Kidney (tissue), 14 donors: ENCODE data around the gene FZD10. TPM values are rescaled to one million over a fixed set of nuclear protein-coding genes. Genes with fewer than 3 reads are reported as not detected.
A peak's percentile ranks its signal among the peaks of the same experiment; 100 is the strongest.

ENCODE experiments used
- DNase-seq, 5 donors: peaks; one replicate each; pipeline ENCODE4 v3.0.0-alpha.2; 2013 to 2020
- FAIRE-seq: peaks from 2 replicates; lab custom pipeline; 2012; peaks lifted over from hg19 to GRCh38; lab: Jason Lieb, UNC
- H3K27ac ChIP-seq, 2 donors: one replicate each; pipeline ENCODE4 v1.7.0; 2013; ENCODE audit warnings: low read depth in 2 of 2, low read length in 2 of 2, inconsistent platforms in 1 of 2
- H3K27me3 ChIP-seq: one replicate; pipeline ENCODE4 v1.7.1; 2013; ENCODE audit warnings: low read length, inconsistent platforms; ENCODE audit not compliant: control insufficient read depth, insufficient read depth
- H3K36me3 ChIP-seq, 3 donors: one replicate each; pipeline versions ENCODE4 v1.7.0 to v1.7.1; 2013; ENCODE audit warnings: low read length in 3 of 3, control low read depth in 1 of 3, inconsistent platforms in 1 of 3; ENCODE audit not compliant: insufficient read depth in 3 of 3, control insufficient read depth in 2 of 3
- H3K4me1 ChIP-seq, 3 donors: one replicate each; pipeline versions ENCODE4 v1.7.0 to v1.7.1; 2013; ENCODE audit warnings: low read length in 3 of 3, inconsistent platforms in 1 of 3, low read depth in 1 of 3; ENCODE audit not compliant: control insufficient read depth in 2 of 3, insufficient read depth in 2 of 3
- H3K4me3 ChIP-seq, 3 donors: one replicate each; pipeline versions ENCODE4 v1.7.0 to v1.8.1; 2013; ENCODE audit warnings: low read length in 3 of 3, control low read depth in 1 of 3, inconsistent platforms in 1 of 3
- H3K9ac ChIP-seq, 3 donors: one replicate each; pipeline versions ENCODE4 v1.7.0 to v1.7.1; 2013; ENCODE audit warnings: low read length in 3 of 3, control low read depth in 1 of 3, inconsistent platforms in 1 of 3
- H3K9me3 ChIP-seq, 3 donors: one replicate each; pipeline versions ENCODE4 v1.7.0 to v1.7.1; 2013; ENCODE audit warnings: low read length in 3 of 3, control low read depth in 1 of 3, inconsistent platforms in 1 of 3; ENCODE audit not compliant: control insufficient read depth in 2 of 3, insufficient read depth in 1 of 3
- CTCF ChIP-seq: IDR thresholded peaks from 3 replicates; pipeline ENCODE4 v1.5.1; 2012; ENCODE audit warnings: mild to moderate bottlenecking, moderate library complexity, borderline replicate concordance; ENCODE audit not compliant: insufficient read depth; ENCODE audit errors: extremely low read depth
- intact Hi-C: fragments of 100-400 bp; cut with DNase I; formaldehyde crosslinking; loops from one replicate; pipeline ENCODE4 v1.11.1; 2022
- polyA plus RNA-seq: library from polyadenylated mRNA; stranded (reverse); fragments of 350-450 nt; fragmentation: Illumina TruSeq; extraction: RNeasy Lipid Tissue Mini Kit (QIAGEN cat#74804); gene quantifications from one replicate; pipeline ENCODE4 v1.2.3, GENCODE V29; 2014; ENCODE audit warnings: low read depth, low replicate concordance; ENCODE audit not compliant: insufficient read depth
- total RNA-seq: library from RNA; stranded (reverse); fragmentation: NEBNext Ultra II Directional; extraction: Animal tissue kit (Norgen Biotek cat#: 25700); gene quantifications from one replicate; pipeline ENCODE4 v1.2.1, GENCODE V29; 2021
- donor health status: control.
- donor health status: control.
- donor health status: control.
- donor health status: control.
- donor health status: control.
- donor health status: DM: yes; HTN: yes; CAD: no.
- donor health status: Normal renal cell carcinoma (clear cell type).

The FZD10 gene
- total and polyA plus RNA-seq, 2 donors from 2014 or later, result 0.11 to 0.57 TPM

DNA sequence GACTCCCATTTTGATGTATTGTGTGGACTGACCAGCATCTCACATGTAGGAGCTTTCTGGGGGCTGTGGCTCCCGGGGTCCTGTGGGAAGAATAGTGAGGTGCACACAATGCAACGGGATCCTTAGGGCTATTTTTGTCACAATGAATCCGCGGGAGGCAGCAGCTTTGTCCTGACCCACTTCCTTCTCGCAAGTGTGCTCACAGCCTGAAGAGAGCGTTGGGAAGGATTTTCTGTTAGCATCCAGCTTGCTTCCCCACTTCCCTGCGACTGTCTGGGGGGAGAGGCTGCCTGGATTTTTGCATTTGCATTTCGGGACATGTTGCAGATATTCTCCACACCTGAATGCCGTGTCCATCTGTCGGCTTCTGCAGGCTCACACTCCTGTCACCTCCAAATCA lies 31.9 kb downstream of the FZD10 start:
- no peak for TF ChIP-seq CTCF
- no peak overlapping the region for H3K4me3 ChIP-seq
- FAIRE-seq (no peak), DNase-seq (no peak)
- no peaks in the 10 kb centered on the region for H3K4me1 ChIP-seq
- no peaks in the 10 kb centered on the region for H3K36me3 ChIP-seq
- no peak overlapping the region for H3K9ac ChIP-seq
- no peaks in the 10 kb centered on the region for H3K27me3 ChIP-seq
- intact Hi-C loops, result no loop called here
- no peaks in the 10 kb centered on the region for H3K9me3 ChIP-seq
- H3K27ac ChIP-seq, result no peak overlapping the region

- intact Hi-C loops, result no loop called here
- Histone ChIP-seq H3K27me3 (no peaks in the 10 kb centered on the region), H3K36me3 (no peaks in the 10 kb centered on the region), H3K4me1 (no peaks in the 10 kb centered on the region), H3K4me3 (no peak overlapping the region), H3K9ac (no peak overlapping the region), H3K9me3 (peaks cover 0 to under 1% (median 0%) of the 10 kb centered on the region in 3 donors), H3K27ac (no peak overlapping the region)
- FAIRE-seq (no peak), DNase-seq (no peak)
- no peak for TF ChIP-seq CTCF
Measured at GRCh38 chr12:130195369-130195768, 33.1 kb downstream of the FZD10 start.

- Histone ChIP-seq H3K36me3 (no peaks in the 10 kb centered on the region), H3K9me3 (peaks cover 0 to 3% (median 0%) of the 10 kb centered on the region in 3 donors), H3K27ac (no peak overlapping the region), H3K4me3 (no peak overlapping the region), H3K4me1 (no peaks in the 10 kb centered on the region), H3K9ac (no peak overlapping the region), H3K27me3 (no peaks in the 10 kb centered on the region)
- no peak for FAIRE-seq
- intact Hi-C loops, result no loop called here
- no peak for TF ChIP-seq CTCF
- no peak for DNase-seq
Measured at GRCh38 chr12:130195776-130196175, 33.5 kb downstream of the FZD10 start.

DNA sequence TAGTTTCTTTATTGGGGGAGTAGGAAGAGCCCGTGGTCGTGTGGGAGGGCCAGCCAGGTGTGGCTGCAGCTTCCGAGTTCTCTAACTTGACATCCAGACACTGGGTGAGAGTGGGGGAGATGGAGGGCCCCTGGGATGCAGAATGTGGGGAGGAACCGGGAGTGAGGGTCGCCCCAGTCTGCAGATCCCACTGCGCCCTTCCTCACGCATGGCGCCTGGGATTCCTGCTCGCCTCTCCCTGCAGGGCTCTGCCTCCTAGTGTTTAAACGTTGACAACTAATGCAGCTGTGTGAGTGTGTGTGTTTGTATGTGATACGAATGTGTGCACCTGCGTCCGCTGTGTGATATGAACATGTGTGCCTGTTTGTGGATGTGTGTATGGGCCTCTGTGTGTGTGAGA lies 34.6 kb downstream of the FZD10 start:
- no peaks in the 10 kb centered on the region for H3K4me1 ChIP-seq
- H3K9ac ChIP-seq, result no peak overlapping the region
- intact Hi-C loops, result no loop called here
- peaks cover 0 to 3% (median 0%) of the 10 kb centered on the region in 3 donors for H3K9me3 ChIP-seq
- no peaks in the 10 kb centered on the region for H3K36me3 ChIP-seq
- no peak for FAIRE-seq
- no peak for TF ChIP-seq CTCF
- no peaks in the 10 kb centered on the region for H3K27me3 ChIP-seq
- H3K27ac ChIP-seq, result no peak overlapping the region
- no peak overlapping the region for H3K4me3 ChIP-seq
- DNase-seq, result peak in 2 of 5 donors; percentile 25 to 45
